ENCODE results near the gene PEMT. TPM values are rescaled to one million over a fixed set of nuclear protein-coding genes. Genes with fewer than 3 reads are reported as not detected.

The PEMT gene
- total RNA-seq, 1 experiment from 2014 or later = 27.0 TPM

- in situ Hi-C loops (cut with HindIII; ENCODE audit: low pct_unique_long_range_greater_than_20kb, low sequenced_read_pairs) (no loop called here), intact Hi-C loops (cut with micrococcal nuclease; ENCODE audit: unreplicated experiment) (no loop called here)
- no peak for ATAC-seq
- H3K4me3 ChIP-seq (ENCODE audit: low read depth in 2 of 2, low read length in 2 of 2) = no peak overlapping the region
- no peaks in the 10 kb centered on the region for H3K36me3 ChIP-seq (ENCODE audit: control insufficient read depth, insufficient read depth, low read length)
- CTCF ChIA-PET = no interaction called here
- no peaks in the 10 kb centered on the region for H3K9me3 ChIP-seq (ENCODE audit: control insufficient read depth, insufficient read depth, low read depth, low read length)
- no peaks in the 10 kb centered on the region for H3K27me3 ChIP-seq (ENCODE audit: control insufficient read depth, insufficient read depth, low read length)
- POLR2A ChIA-PET = no interaction called here
- H3K27ac ChIP-seq (ENCODE audit: low read length) = no peak overlapping the region
- no peak for TF ChIP-seq POLR2AphosphoS5 (IDR thresholded peaks at IDR 0.05; ENCODE audit: low read depth, low read length)
- no peak for TF ChIP-seq SIN3A (IDR thresholded peaks at IDR 0.05; ENCODE audit: borderline replicate concordance, insufficient read depth, low read depth, low read length)
- no peak for TF ChIP-seq REST (IDR thresholded peaks at IDR 0.05; ENCODE audit: insufficient read depth in 1 of 2, low read depth in 2 of 2, low read length in 1 of 2)
- no peak for TF ChIP-seq TCF7L2 (IDR thresholded peaks at IDR 0.05; ENCODE audit: low read depth, low read length)
- TF ChIP-seq CTCF (IDR thresholded peaks at IDR 0.05) = no peak
- BruUV-seq (replicated peaks) = no TSS peak
- DNase-seq (ENCODE audit: low read depth, low spot score) = no peak
- peaks cover 8% of the 10 kb centered on the region for H3K4me1 ChIP-seq (ENCODE audit: control insufficient read depth, insufficient read depth, low read length)
Observed at GRCh38 chr17:17512866-17513265, 78.6 kb downstream of the PEMT start.

GRCh38 chr17:17511881-17512858 is 79.3 kb downstream of the PEMT start:
- ChIA-PET POLR2A (interaction anchor here (0.5 to 0.6 kb wide), 3 partner anchors 20 to 428 kb away, joined by 5 to 10 read pairs (median 6); no protein-coding TSS in a partner anchor), CTCF (interaction anchor here (0.6 kb wide), 1 partner anchor 10 kb away, joined by 7 read pairs; no protein-coding TSS in a partner anchor)
- no peak for DNase-seq (ENCODE audit: low read depth, low spot score)
- in situ Hi-C loops (cut with HindIII; ENCODE audit: low pct_unique_long_range_greater_than_20kb, low sequenced_read_pairs) (no loop called here), intact Hi-C loops (cut with micrococcal nuclease; ENCODE audit: unreplicated experiment) (no loop called here)
- peaks cover 8% of the 10 kb centered on the region for H3K4me1 ChIP-seq (ENCODE audit: control insufficient read depth, insufficient read depth, low read length)
- no TSS peak for BruUV-seq (replicated peaks)
- H3K27me3 ChIP-seq (ENCODE audit: control insufficient read depth, insufficient read depth, low read length) = no peaks in the 10 kb centered on the region
- H3K9me3 ChIP-seq (ENCODE audit: control insufficient read depth, insufficient read depth, low read depth, low read length) = no peaks in the 10 kb centered on the region
- peak; percentile 88 for ATAC-seq
- TF ChIP-seq SIN3A (IDR thresholded peaks at IDR 0.05; ENCODE audit: borderline replicate concordance, insufficient read depth, low read depth, low read length) (no peak), REST (IDR thresholded peaks at IDR 0.05; ENCODE audit: insufficient read depth in 1 of 2, low read depth in 2 of 2, low read length in 1 of 2) (no peak), TCF7L2 (IDR thresholded peaks at IDR 0.05; ENCODE audit: low read depth, low read length) (no peak), POLR2AphosphoS5 (IDR thresholded peaks at IDR 0.05; ENCODE audit: low read depth, low read length) (no peak), CTCF (IDR thresholded peaks at IDR 0.05) (no peak)
- H3K4me3 ChIP-seq (ENCODE audit: low read depth in 2 of 2, low read length in 2 of 2) = no peak overlapping the region
- no peaks in the 10 kb centered on the region for H3K36me3 ChIP-seq (ENCODE audit: control insufficient read depth, insufficient read depth, low read length)
- no peak overlapping the region for H3K27ac ChIP-seq (ENCODE audit: low read length)

All from Panc1 (cell line).